Heart left ventricle (tissue), 16 donors: Measurements from ENCODE around the gene G6PC3. TPM values are rescaled to one million over a fixed set of nuclear protein-coding genes. Genes with fewer than 3 reads are reported as not detected.
"Not testable (repeated sequence)": the region's sequence is repeated elsewhere in the genome, so short reads cannot be mapped to it uniquely, and the experiment has no call there.

Experiments
- ATAC-seq, 4 donors: fragments of 200-7000 bp; cut with Tn5 transposase; one replicate each; pipeline ENCODE4 v1.9.1; 2020 to 2022; ENCODE audit warnings: moderate library complexity in 4 of 4, mild to moderate bottlenecking in 3 of 4, moderate number of reproducible peaks in 1 of 4
- DNase-seq, 5 donors: peaks; one replicate each; pipeline ENCODE4 v3.0.0-alpha.2; 2020
- H3K27ac ChIP-seq, 12 donors: fragments of 200-600 bp; sonication (generic) in 4 of 12; one replicate each; pipeline versions ENCODE4 v1.5.0 to v1.8.0; 2016 to 2022; ENCODE audit warnings: mild to moderate bottlenecking in 2 of 12
- H3K27me3 ChIP-seq, 9 donors: fragments of 200-600 bp; sonication (generic) in 2 of 9; one replicate each; pipeline versions ENCODE4 v1.5.1 to v1.8.0; 2016 to 2022; ENCODE audit warnings: mild to moderate bottlenecking in 3 of 9
- H3K36me3 ChIP-seq, 9 donors: fragments of 200-600 bp; sonication (generic) in 2 of 9; one replicate each; pipeline versions ENCODE4 v1.5.0 to v1.8.0; 2018 to 2022; ENCODE audit warnings: mild to moderate bottlenecking in 2 of 9
- H3K4me1 ChIP-seq, 12 donors: fragments of 200-600 bp; sonication (generic) in 4 of 12; one replicate each; pipeline versions ENCODE4 v1.5.0 to v1.8.0; 2016 to 2022; ENCODE audit warnings: mild to moderate bottlenecking in 3 of 12
- H3K4me3 ChIP-seq, 12 donors: fragments of 200-600 bp; sonication (generic) in 4 of 12; one replicate each; pipeline versions ENCODE4 v1.5.0 to v1.8.0; 2017 to 2022; ENCODE audit warnings: mild to moderate bottlenecking in 9 of 12, moderate library complexity in 4 of 12
- H3K9me3 ChIP-seq, 12 donors: fragments of 200-600 bp; sonication (generic) in 4 of 12; one replicate each; pipeline versions ENCODE4 v1.5.0 to v1.8.0; 2016 to 2022; ENCODE audit warnings: mild to moderate bottlenecking in 1 of 12
- CTCF ChIP-seq, 12 donors: fragments of 200-600 bp; sonication (generic) in 4 of 12; IDR thresholded peaks; one replicate each; pipeline versions ENCODE4 v1.5.0 to v1.8.0; 2018 to 2022; ENCODE audit warnings: antibody characterized with exemption in 12 of 12, mild to moderate bottlenecking in 5 of 12
- POLR2A ChIP-seq, 2 donors: fragments of 450-650 bp; IDR thresholded peaks; one replicate each; pipeline ENCODE4 v1.6.1; 2017; ENCODE audit warnings: antibody characterized with exemption in 2 of 2, mild to moderate bottlenecking in 2 of 2, moderate library complexity in 2 of 2
- WGBS, 4 donors: extraction: QIAGEN DNeasy Blood & Tissue Kit in 2 of 4; methylation state at CpG; one replicate each; pipeline versions ENCODE4 v1.1.5 to v1.1.7; 2013 to 2018; 5-methylcytosine and 5-hydroxymethylcytosine counted together
- intact Hi-C, 10 donors: fragments of 100-400 bp; cut with DNase I; formaldehyde crosslinking; loops; one replicate each; pipeline versions ENCODE4 v1.11.1 to v1.14.2; 2022
- long read RNA-seq, 3 donors: library from polyadenylated mRNA; unstranded; transcript quantifications; one replicate each; pipeline ENCODE4 v2.0.0, GENCODE V29; 2020 to 2021
- polyA plus RNA-seq, 2 donors: library from polyadenylated mRNA; stranded (reverse); fragments of 200-250 nt; gene quantifications; one replicate each; pipeline ENCODE4 v1.2.3, GENCODE V29; 2013
- total RNA-seq, 9 donors: library from RNA; depleted of rRNA in 2 of 9; stranded (reverse); fragments of >200 nt in 2 of 9; fragmentation: NEBNext Ultra II Directional in 3 of 9; extraction: Animal tissue kit (Norgen Biotek cat#: 25700) in 3 of 9; gene quantifications; one replicate each; pipeline versions ENCODE4 v1.1.0 to v1.2.4, GENCODE V29; 2016 to 2023
- donor health status: ischemic (EF 13 %, LVEDD 7.1; RV severe dilation, severe dysfunction).
- donor health status: healthy with polysubstance abuse.
- donor health status: DM: no; HTN: yes; CAD: no.
- donor health status: DM: no; HTN: no; CAD: no.
- donor health status: ischemic (EF 25% LVEDD 6.9; RV normal size, moderate dysfunction).
- donor health status: ischemic (EF 25% LVEDD 5.7; RV mildly dilated, moderate dysfunction).
- donor health status: healthy.
- donor health status: DM: yes; HTN: yes; CAD: no.
- donor health status: ischemic (EF 35%, LVEDD 5.7; RV mildly dilated, moderate dysfunction).
- donor health status: nonischemic (EF 11% LVEDD 7.7; RV severe dilation, severe dysfunction).
- donor health status: DM: yes; HTN: yes; CAD: no.
- donor health status: PGD.
- donor health status: ischemic (EF 29% LVEDD 5.4; RV normal size, mild dysfunction).
- donor health status: nonischemic (EF 23%, LVEDD 6.1; RV moderate dilation, normal function).

G6PC3 gene
- total RNA-seq (10 to 100 TPM; 28.5 to 46.5 (median 36.6) TPM), polyA plus RNA-seq (10 to 100 TPM; 52.4 to 75.1 TPM)
- long read RNA-seq, donor 1, transcript G6PC3-201 (6 exons, 1,533 nt): major isoform, 10 of 14 reads
- long read RNA-seq, donor 1, partial matches to known transcripts: 1 of 14 reads
- long read RNA-seq, donor 1, other reads (novel, unspliced or antisense): 2 of 14 reads
- long read RNA-seq, donor 2, partial matches to known transcripts: 0 of 6 reads
- long read RNA-seq, donor 2, other reads (novel, unspliced or antisense): 1 of 6 reads
- long read RNA-seq, donor 3, partial matches to known transcripts: 0 of 7 reads
- long read RNA-seq, donor 3, other reads (novel, unspliced or antisense): 2 of 7 reads

DNA sequence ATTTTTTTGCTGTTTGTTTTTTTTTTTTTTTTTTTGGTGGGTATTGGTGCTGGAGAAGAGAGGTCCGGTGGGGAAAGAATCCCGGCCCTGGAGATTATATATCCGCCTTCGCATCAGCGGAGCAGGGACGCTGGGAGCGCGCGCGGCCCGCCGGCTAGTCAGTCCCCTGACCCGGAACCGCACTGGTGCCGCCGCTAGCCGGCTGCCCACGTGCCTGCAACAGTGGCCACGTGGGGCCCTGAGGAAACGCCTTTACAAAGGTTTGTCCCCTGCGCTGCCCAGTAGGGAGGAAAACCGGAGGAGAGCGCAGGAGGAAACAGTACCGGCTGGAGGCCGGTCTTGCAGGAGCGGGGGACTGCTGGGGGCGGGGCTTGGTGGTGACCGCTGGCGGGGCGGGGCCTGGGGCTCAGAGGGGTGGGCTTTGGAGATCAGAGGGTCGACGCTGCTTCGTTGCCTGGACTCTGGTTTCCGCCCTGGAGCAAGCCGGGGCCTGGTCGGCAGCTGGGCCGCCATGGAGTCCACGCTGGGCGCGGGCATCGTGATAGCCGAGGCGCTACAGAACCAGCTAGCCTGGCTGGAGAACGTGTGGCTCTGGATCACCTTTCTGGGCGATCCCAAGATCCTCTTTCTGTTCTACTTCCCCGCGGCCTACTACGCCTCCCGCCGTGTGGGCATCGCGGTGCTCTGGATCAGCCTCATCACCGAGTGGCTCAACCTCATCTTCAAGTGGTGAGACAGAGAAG, at the start of gene G6PC3:
Gene G6PC3, plus strand, starts transcription at position 281 of the 743 bp plus-strand sequence. Its CDS starts 231 bp downstream, at position 512.
- Histone ChIP-seq H3K27ac (peak within 1 kb of the TSS; percentile 18 to 94 (median 90)), H3K36me3 (peaks cover 0 to 26% (median 16%) of the 10 kb centered on the region in 9 donors), H3K4me1 (peaks cover 5 to 42% (median 27%) of the 10 kb centered on the region in 12 donors), H3K27me3 (no peaks in the 10 kb centered on the region), H3K9me3 (no peaks in the 10 kb centered on the region), H3K4me3 (peak within 1 kb of the TSS; percentile 32 to 85 (median 74))
- peak; percentile 92 to 96 (median 94) for ATAC-seq
- intact Hi-C loops: loop anchor here in 6 of 10 donors (1.0 to 10.0 kb wide), 5 partner anchors 42 to 54 kb away; partner anchors contain the start of gene HDAC5 (in 2 of the 6)
- TF ChIP-seq POLR2A (IDR thresholded peaks at IDR 0.05) (peak in 1 of 2 donors; percentile 67), CTCF (IDR thresholded peaks at IDR 0.05) (peak in 2 of 12 donors; percentile 27 to 38)
- peak; percentile 96 to 98 (median 97) for DNase-seq
- WGBS, 4 donors: 0% methylated on average over 22 to 53 of the region's 53 CpGs

DNA sequence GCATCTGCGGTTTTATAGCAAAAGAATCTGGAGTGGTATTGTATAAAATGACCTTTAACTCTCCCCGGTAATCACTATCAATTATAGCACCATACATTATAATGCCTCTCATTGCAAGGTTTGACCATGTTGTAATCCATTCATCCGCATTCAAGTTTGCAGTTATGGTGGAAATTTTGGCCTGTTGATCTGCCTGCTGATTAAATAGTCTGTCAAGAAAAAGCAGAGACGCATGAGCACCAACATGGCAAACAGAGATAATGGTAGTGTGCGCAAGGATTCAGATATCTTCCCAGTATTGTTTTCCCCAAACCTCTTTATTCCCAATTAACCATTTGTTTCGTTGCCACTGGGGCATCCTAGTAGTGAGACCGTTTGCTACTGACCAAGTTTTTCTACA, 49.3 kb upstream of the G6PC3 start:
- H3K4me3 ChIP-seq, ATAC-seq, intact Hi-C loops, H3K9me3 ChIP-seq, H3K4me1 ChIP-seq, DNase-seq, H3K27me3 ChIP-seq, H3K27ac ChIP-seq: not testable (repeated sequence)
- 92 to 98% (median 94%) methylated on average over 7 of the region's 7 CpGs for WGBS, 4 donors
- peaks cover 0 to 34% (median 21%) of the 10 kb centered on the region in 9 donors for H3K36me3 ChIP-seq

DNA sequence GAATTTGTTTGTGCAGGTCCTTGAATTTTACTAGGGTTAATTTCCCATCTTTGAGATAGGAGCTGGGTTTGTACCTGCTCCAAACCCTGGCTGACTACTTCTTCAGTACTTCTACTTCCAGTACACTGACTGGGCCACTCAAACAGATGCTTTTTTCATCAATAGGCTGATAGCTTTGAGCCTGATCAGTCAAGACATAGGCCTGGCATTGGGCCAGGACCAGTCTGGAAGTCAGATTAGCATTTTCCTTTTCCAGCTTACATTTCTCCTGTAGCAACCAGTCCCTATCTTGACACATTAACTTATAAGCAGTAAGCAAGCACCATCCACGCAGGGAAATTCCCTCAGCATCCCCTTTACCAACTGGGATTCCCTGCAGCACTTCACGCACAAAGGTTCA, 48.3 kb upstream of the G6PC3 start:
- H3K36me3 ChIP-seq: peaks cover 0 to 34% (median 22%) of the 10 kb centered on the region in 9 donors
- no peaks in the 10 kb centered on the region for H3K9me3 ChIP-seq
- H3K4me1 ChIP-seq: no peaks in the 10 kb centered on the region
- TF ChIP-seq POLR2A (IDR thresholded peaks at IDR 0.05) (no peak), CTCF (IDR thresholded peaks at IDR 0.05) (no peak)
- H3K4me3 ChIP-seq: no peak overlapping the region
- ATAC-seq (no peak), DNase-seq (no peak)
- intact Hi-C loops: no loop called here
- 81 to 92% (median 89%) methylated on average over 2 of the region's 2 CpGs for WGBS, 4 donors
- no peaks in the 10 kb centered on the region for H3K27me3 ChIP-seq
- no peak overlapping the region for H3K27ac ChIP-seq

GRCh38 chr17:44023545-44024270, 46.8 kb upstream of the G6PC3 start:
- intact Hi-C loops: no loop called here
- 87 to 92% (median 90%) methylated on average over 15 to 22 of the region's 22 CpGs for WGBS, 4 donors
- Histone ChIP-seq H3K9me3 (no peaks in the 10 kb centered on the region), H3K27ac (no peak overlapping the region), H3K27me3 (no peaks in the 10 kb centered on the region), H3K36me3 (peaks cover 0 to 39% (median 22%) of the 10 kb centered on the region in 9 donors), H3K4me1 (no peaks in the 10 kb centered on the region), H3K4me3 (no peak overlapping the region)
- no peak for DNase-seq
- ATAC-seq: peak in 1 of 4 donors; percentile 27
- TF ChIP-seq CTCF (IDR thresholded peaks at IDR 0.05): no peak
